BE2C (cell line): ENCODE measurements around the gene EEF1AKMT3.
A peak's percentile ranks its signal among the peaks of the same experiment; 100 is the strongest.

ENCODE experiments used
- DNase-seq: peaks from one replicate; pipeline ENCODE4 v3.0.0-alpha.2; 2020
- H3K27me3 ChIP-seq: fragments of 250-450 bp; sonication (Bioruptor Pico); 2 replicates; pipeline ENCODE4 v1.5.1; 2020; ENCODE audit warnings: mild to moderate bottlenecking
- H3K36me3 ChIP-seq: fragments of 250-450 bp; sonication (Bioruptor Pico); 2 replicates; pipeline ENCODE4 v1.5.1; 2020; ENCODE audit warnings: mild to moderate bottlenecking
- H3K4me1 ChIP-seq: fragments of 250-450 bp; sonication (Bioruptor Pico); 2 replicates; pipeline ENCODE4 v1.5.1; 2020
- H3K4me3 ChIP-seq: 2 replicates; pipeline ENCODE4 v1.5.1; 2011; ENCODE audit warnings: low read depth, low read length
- H3K9me3 ChIP-seq: fragments of 250-450 bp; sonication (Bioruptor Pico); 2 replicates; pipeline ENCODE4 v1.5.1; 2020
- CTCF ChIP-seq: IDR thresholded peaks from 2 replicates; pipeline ENCODE4 v1.5.1; 2012; ENCODE audit warnings: mild to moderate bottlenecking, low read depth, low read length

The EEF1AKMT3 gene

GRCh38 chr12:57725851-57726150, 46.6 kb upstream of the EEF1AKMT3 start:
- Histone ChIP-seq H3K27me3 (no peaks in the 10 kb centered on the region), H3K9me3 (no peaks in the 10 kb centered on the region), H3K4me1 (peaks cover 2% of the 10 kb centered on the region; the same call in 1 of the 2 replicates), H3K36me3 (no peaks in the 10 kb centered on the region), H3K4me3 (peak overlapping the region; percentile 89)
- no peak for DNase-seq
- no peak for TF ChIP-seq CTCF

- peak; percentile 95 for DNase-seq
- Histone ChIP-seq H3K27me3 (no peaks in the 10 kb centered on the region), H3K36me3 (no peaks in the 10 kb centered on the region), H3K4me1 (peaks cover 2% of the 10 kb centered on the region; the same call in 1 of the 2 replicates), H3K4me3 (peak overlapping the region; percentile 89), H3K9me3 (no peaks in the 10 kb centered on the region)
- peak; percentile 87 for TF ChIP-seq CTCF
Observed at GRCh38 chr12:57726151-57726883, 46.1 kb upstream of the EEF1AKMT3 start.

GRCh38 chr12:57726884-57727757, 45.3 kb upstream of the EEF1AKMT3 start:
- Histone ChIP-seq H3K4me1 (peaks cover 2% of the 10 kb centered on the region; the same call in 1 of the 2 replicates), H3K27me3 (no peaks in the 10 kb centered on the region), H3K4me3 (peak overlapping the region; percentile 89), H3K36me3 (no peaks in the 10 kb centered on the region), H3K9me3 (no peaks in the 10 kb centered on the region)
- peak; percentile 34; the same call in 1 of the 2 replicates for TF ChIP-seq CTCF
- peak; percentile 57 for DNase-seq

- Histone ChIP-seq H3K4me3 (no peak overlapping the region), H3K9me3 (no peaks in the 10 kb centered on the region), H3K4me1 (peaks cover 2% of the 10 kb centered on the region; the same call in 1 of the 2 replicates), H3K27me3 (no peaks in the 10 kb centered on the region), H3K36me3 (no peaks in the 10 kb centered on the region)
- DNase-seq = no peak
- TF ChIP-seq CTCF = no peak
Observed at GRCh38 chr12:57727758-57728395, 44.5 kb upstream of the EEF1AKMT3 start.

- no peak for TF ChIP-seq CTCF
- Histone ChIP-seq H3K4me1 (peaks cover 2% of the 10 kb centered on the region; the same call in 1 of the 2 replicates), H3K36me3 (no peaks in the 10 kb centered on the region), H3K9me3 (no peaks in the 10 kb centered on the region), H3K27me3 (no peaks in the 10 kb centered on the region; the same call in 1 of the 2 replicates), H3K4me3 (no peak overlapping the region)
- DNase-seq = no peak
Observed at GRCh38 chr12:57729321-57729844, 43.0 kb upstream of the EEF1AKMT3 start.
